Limb (tissue), 2 donors: ENCODE data around the gene AGRN.
"Not testable (repeated sequence)": the region's sequence is repeated elsewhere in the genome, so short reads cannot be mapped to it uniquely, and the experiment has no call there.

Experiments
- DNase-seq, 2 donors: peaks; one replicate each; pipeline ENCODE4 v3.0.0-alpha.2; 2016; ENCODE audit errors: extremely low spot score in 2 of 2

The AGRN gene

DNA sequence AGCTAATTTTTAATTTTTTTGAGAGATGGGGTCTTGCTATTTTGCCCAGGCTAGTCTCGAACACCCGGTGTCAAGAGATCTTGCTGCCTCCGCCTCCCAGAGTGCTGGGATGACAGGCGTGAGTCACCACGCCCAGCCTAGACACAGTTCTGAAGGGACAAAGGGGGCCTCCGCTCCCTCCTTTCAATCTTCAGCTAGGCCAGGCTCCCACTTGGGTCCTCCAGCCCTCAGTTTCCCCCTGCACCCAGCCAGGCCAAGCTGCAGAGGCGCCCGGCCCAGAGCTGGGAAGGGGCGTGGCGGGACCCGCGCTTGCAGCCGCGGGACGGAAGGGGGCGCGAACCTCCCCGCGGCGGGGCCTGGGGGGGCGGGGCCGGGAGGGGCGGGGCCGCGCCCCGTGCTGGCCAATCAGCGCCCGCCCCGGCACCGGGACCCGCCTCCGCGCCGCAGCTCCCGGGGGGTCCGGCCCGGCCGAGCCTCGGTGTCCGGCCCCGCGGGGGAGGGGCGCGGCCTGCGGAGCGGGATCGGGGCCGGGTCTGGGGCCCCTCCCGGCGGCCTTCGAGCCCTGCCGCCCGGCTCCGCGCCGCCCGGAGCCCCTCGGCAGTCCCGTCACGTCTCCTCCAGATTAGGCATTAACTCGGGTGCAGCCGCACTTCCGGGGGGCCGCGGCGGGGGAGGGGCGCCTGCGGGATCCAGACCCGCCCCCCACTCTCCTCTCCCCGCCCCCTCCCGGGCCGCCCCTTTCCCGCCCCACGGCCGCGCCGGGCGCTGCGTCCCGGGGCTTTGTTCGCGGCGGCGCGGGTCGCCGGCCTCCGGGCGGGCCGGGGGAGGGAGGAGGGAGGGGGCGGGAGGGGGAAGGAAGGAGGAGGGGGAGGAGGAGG is 559 bp upstream of the AGRN start:
- DNase-seq = peak; percentile 83 to 93

- peak in 1 of 2 donors; percentile 71 for DNase-seq
Measured at GRCh38 chr1:1020415-1021009, 592 bp downstream of the AGRN start.

GRCh38 chr1:1021010-1021919 is 1.3 kb downstream of the AGRN start:
- DNase-seq = peak; percentile 54 to 83

DNA sequence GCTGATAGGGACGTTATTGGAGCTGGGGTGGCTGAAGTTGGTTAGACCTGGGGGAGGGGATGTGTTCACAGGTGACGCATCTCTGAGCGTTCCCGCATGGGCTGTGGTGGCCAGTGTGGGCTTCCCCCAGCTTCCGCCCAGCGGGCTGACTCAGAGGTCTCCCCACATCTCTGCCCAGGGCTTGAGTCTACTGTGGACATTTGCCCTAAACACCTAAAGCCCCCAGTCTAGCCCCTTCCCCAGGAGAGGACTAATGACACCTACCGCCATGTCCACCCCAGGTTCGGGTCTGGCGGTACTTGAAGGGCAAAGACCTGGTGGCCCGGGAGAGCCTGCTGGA is 2.0 kb downstream of the AGRN start:
- no peak for DNase-seq

- no peak for DNase-seq
Measured at GRCh38 chr1:1022302-1023009, 2.5 kb downstream of the AGRN start.

DNA sequence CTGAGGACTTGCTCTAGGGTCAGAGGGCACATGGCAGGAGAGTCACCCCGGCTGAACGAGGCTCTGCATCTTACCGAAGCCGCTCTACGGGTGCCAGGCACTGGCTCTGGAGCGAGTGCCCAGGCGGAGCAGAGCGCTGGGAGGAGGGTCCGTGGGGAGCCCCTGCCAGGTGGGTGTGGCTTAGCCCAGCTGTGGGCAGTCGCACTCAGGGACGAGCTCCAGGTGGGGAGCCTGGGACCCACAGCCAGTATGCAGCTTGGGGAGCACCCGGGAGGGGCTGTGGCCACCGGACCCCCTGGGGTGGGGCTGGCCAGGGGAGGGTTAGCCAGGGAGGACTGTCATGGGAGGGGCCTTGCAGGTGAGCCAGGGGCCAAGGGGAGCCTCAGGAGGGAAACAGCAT is 3.8 kb downstream of the AGRN start:
- DNase-seq = no peak

GRCh38 chr1:1024149-1024770 is 4.3 kb downstream of the AGRN start:
- DNase-seq = no peak

DNA sequence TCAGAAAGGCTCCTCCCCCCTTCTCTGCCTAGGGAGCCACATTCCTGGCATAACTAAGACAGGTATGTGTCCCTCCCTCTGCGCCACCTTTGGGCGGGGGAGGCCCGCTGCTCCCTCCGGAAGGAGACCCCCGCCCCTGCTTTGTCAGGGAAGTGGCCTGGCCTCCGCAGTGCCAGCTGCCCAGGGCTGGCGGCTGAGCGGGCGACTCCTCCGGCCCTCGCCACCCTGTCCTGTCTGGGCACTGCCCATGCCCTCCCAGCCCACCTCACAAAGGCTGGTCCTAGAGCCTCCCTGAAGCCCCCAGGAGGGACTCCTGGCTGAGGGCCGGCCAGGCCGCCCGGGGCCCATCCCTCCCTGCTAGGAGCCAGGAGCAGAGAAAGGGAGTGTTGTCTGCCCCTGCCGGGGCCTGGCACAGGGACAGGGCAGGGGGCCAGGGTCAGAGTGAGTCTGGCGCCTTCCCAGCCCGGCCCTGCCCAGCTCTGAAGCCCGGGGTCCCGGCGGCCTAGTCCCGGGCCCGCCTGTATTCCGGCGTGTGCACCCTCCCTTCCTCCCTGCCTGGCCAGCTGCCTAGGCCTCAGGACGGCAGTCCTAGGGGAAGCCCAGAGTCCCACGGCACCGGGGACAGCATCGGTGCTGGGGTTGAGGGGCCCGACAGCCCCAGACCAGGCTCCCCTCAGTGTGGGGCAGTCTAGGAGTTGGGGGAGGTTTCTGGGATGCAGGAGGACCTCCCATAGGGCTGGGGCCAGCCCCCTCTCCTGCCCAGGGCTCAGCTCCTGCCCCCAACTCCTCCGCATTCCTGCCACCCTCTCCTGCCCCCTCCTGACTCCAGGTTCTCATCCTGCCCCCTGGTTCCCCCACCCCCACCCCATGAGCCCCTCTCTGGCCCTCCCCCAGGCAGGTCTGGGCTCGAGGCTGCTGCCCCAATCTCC is 5.1 kb downstream of the AGRN start:
- no peak for DNase-seq

- DNase-seq = no peak
Measured at GRCh38 chr1:1025730-1026129, 5.8 kb downstream of the AGRN start.

GRCh38 chr1:1026599-1027413 is 6.9 kb downstream of the AGRN start:
- no peak for DNase-seq

DNA sequence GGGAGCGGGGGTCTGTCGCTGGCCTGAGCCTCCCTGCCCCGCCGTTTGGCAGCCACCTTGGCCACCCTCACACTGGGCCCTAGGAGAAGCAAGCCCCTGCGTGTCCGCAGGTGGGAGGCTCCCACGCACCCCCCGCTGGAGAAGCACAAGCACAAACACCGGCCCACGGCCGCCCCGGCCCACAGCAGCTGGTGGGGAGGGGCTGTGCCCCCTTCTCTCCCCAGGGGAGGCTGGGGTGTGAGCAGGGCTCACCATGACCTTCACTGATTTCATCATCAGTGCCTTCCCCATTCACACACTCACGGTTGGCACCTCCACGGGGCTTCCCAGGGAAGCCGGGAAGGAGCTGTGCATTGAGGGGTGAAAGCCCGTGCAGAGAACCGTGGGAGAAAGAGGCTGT is 7.9 kb downstream of the AGRN start:
- DNase-seq = no peak

GRCh38 chr1:1030867-1031658 is 11.1 kb downstream of the AGRN start:
- DNase-seq = not testable (repeated sequence)

GRCh38 chr1:1031659-1032235 is 11.8 kb downstream of the AGRN start:
- no peak for DNase-seq

DNA sequence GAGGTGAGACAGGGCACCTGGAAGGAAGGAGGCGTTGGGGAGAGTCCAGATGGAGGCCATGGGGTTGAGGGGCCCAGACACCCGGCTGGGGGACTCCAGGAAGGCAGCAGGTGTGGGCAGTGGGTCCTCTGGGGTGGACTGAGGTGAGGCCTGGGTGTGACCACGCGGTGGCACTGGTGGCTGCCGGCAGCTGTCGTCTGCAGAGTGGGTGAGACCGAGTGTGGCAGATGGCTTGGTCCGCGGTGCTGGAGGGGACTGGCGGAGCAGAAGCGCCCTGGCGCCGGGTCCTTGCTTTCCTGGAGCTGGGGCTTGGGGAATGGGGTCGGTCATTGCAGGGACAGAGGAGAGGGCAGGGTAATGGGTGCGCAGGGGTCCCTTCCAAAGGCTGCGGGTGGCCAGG is 12.5 kb downstream of the AGRN start:
- peak in 1 of 2 donors; percentile 66 for DNase-seq

GRCh38 chr1:1033009-1033587 is 13.2 kb downstream of the AGRN start:
- peak; percentile 72 to 92 for DNase-seq

DNA sequence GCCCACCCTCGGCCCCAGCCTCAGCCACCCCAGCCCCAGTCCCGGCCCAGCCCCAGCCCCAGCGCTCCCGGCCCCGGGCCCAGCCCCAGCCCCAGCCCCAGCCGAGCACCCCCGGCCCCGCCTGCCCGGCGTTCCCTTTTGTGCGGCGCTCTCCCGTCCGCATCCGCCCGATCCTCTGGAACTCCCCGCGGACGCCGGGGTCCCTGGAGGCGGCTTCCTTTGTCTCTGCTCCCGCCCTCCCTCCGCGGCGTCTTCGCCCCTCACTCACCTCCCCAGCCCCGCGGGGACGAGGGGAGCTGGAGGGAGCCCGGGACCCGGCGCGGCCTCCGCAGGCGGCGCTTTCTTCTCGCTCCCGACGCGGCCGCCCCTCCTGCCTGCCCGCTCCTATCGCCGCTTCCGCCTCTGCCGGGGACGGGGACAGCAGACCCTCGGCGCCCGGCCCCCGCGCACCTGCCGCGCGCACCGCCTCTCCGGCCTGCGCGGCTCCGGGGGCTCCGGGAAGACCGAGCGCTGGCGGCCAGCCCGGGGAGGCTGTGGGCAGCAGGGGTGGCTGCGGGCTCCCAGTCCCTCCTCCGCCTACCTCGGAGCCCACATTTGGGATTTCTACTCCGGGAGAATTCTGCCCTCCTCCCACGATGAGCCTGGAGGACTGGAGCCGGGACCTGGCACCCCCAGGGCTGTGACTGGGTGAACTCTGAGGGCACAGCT is 14.0 kb downstream of the AGRN start:
- peak in 1 of 2 donors; percentile 72 for DNase-seq

GRCh38 chr1:1034439-1034781 is 14.5 kb downstream of the AGRN start:
- no peak for DNase-seq
